Stimulated activated CD8-positive, alpha-beta memory T cell treated with anti-CD3 and anti-CD28 coated beads, Interleukin-15, amount 100 ng/mL, for 1 hour (primary cell): ENCODE data around the gene KIRREL3.

Source experiments
- DNase-seq: peaks from one replicate; pipeline ENCODE4 v3.0.0-alpha.2; 2020; ENCODE audit warnings: low read depth

Gene KIRREL3

GRCh38 chr11:126573325-126573978 lies 427.1 kb downstream of the KIRREL3 start:
- DNase-seq, result no peak

- DNase-seq, result no peak
Observed at GRCh38 chr11:126570489-126570888, 430.1 kb downstream of the KIRREL3 start.

- no peak for DNase-seq
Observed at GRCh38 chr11:126567419-126567818, 433.2 kb downstream of the KIRREL3 start.

GRCh38 chr11:126564566-126564965 lies 436.0 kb downstream of the KIRREL3 start:
- DNase-seq, result no peak

DNA sequence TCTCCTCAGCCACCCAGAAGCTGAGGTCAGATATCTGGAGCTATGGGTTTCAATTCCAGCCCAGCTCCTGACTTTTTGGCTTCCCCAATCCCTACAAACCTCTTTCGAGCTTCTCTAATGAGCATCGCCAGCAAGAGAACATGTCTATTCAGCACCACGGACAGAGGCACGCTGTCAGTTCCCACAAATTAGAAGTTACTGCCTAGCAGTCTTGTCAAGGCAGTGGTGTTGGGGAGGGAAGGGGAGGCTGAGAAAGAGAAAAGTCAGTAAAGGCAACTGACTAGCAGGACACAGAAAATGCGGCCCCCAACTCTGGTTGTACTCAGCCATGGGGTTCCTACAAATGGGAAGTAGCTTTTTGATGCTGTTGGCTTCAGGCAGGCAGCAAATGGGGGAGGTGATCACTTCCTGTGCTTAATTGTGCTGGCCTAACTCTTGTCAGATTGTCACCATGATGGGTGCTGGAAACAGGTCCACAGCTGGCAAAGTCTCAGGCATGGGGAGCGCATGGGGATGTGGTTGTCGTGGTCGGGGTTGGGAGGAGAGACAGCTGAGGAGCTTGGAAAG lies 439.2 kb downstream of the KIRREL3 start:
- DNase-seq, result no peak

- no peak for DNase-seq
Observed at GRCh38 chr11:126560221-126560620, 440.3 kb downstream of the KIRREL3 start.

DNA sequence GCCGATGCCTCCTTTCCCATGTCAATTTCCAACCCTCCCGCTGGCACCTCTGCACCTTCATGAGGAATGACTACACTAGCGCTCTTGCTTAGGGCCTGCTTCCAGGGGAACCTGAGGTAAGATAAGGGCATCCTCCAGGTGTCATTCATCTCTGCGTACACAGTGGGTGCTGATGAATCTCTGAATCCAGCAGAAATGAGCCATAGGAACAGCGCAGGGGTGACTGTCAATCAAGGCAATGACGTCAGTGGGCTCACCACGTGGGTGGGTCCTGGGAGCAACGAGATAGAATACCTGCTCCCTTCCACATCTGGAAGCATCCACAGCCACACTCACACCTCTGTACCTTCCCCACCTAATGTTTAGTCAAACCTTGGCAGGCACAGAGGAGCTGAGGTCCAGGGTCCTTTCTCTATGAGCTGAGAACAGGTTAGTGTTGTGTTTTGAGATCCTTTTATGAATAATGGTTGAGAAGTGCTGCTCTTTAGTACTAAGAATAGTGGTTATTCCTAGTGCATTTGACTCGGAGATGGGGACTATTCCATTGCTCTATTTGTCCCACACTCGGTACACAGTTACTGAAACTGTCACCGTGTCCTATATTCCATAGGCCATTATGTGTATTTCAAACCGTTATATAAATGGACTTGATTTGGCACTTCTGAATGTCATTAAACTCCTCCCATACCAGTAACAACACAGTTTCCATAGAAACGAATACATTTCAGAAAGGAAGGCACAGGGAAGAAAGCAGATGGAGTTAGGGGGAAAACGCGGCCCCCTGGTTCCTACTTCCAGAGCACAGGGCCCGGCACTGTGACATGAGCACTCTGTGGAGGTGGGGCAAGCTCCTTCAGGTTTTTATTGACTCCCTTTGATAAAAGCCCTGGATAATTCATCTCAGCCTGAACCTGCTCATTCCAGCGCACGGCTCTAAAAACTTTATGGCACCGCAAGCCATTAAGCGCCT lies 451.7 kb downstream of the KIRREL3 start:
- DNase-seq, result no peak

DNA sequence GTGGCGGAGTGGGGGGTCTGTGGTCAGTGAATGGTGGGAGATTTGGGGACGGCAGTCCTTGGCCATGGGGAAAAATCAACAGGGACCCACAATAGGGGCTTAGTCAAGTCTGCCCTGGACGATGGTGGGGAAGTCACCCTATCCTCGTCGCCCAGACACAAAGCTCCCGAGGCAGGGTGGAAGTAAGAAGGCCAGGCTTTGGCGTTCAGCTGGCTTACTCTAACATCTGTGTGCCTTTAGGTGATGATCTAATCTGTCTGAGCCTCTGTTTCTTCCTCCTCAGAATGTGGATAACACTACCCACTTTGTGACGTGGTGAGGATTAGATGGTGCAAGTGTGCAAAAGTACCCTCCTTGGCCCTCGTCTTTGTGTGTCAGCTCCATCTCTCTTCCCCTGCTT lies 452.9 kb downstream of the KIRREL3 start:
- no peak for DNase-seq

DNA sequence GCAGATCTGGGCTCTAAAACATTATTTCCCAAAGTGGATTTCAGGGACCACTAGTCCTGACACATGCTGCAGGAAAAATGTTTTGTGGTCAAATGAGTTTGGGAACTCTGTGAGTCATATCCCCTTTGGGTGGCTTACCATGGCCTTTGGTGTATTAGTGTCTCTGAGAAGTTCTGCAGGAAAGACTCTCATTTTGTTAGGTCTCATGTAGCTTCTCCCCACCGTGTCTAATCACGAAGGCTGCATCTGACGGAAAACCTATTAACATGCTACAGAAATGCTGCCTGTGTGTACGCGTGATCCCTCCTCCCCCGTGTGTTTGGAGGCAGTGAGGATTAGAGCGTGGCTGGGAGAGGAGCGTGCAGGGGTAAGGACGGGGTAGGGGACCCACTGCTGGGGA lies 453.4 kb downstream of the KIRREL3 start:
- no peak for DNase-seq

DNA sequence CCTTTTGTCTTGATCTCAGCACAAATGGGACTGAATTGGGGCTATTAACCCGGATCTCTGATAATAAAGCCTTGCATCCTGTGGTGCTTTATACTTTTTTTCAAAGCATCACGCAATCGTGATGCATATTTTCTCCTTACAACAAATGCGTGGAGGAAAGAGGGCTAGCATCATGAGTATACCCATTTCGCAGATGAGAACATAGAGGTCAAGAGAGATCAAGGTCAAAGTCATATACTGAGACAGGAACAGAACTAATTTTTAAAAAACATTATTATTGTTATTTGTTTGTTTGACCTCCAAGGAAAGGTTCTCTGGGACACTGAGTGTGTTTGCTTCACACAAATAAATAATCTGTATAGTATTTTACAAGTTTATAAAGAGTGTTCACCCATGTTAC lies 453.9 kb downstream of the KIRREL3 start:
- no peak for DNase-seq

DNA sequence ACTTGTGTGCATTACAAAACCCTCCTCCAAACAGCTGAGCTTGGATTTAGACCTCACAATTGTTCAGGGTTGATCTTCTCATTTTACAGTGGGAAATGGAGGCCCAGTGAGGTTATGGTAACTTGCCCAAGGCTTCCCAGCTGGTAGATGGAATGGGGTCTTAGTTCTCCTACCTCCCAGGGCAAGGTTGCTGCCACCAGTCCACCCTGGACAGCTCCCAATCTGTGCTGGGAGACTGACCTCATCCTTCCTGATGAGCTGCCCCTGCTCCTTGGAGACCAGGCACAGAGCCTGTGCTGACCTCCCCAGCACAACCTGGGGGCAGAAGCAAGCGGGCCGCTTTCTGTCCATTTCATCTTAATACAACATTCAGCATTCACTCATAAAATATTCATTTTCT lies 454.4 kb downstream of the KIRREL3 start:
- no peak for DNase-seq

DNA sequence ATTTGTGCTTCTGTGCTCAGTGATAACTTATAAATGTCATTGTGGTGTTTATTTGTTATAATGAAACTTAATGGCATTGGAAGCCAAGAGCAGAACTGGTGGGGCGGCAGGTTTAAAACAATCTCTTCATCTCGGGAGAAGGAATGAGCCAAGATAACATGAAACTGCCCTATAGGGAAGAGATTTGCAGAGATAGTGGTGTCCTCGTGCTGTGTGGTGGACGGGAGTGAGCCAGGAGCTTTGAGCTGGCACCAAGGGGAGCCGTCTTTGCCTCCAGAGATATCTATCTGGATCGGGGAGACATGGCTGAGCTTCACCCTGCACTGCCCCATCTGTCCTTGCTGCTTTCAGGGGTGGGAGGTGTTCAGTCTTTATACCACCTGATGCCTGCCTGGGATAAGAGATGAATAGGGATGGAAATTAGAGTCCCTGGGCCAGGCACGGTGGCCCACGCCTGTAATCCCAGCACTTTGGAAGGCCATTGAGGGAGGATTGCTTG lies 455.5 kb downstream of the KIRREL3 start:
- DNase-seq, result no peak

GRCh38 chr11:126544108-126545056 lies 456.2 kb downstream of the KIRREL3 start:
- no peak for DNase-seq

DNA sequence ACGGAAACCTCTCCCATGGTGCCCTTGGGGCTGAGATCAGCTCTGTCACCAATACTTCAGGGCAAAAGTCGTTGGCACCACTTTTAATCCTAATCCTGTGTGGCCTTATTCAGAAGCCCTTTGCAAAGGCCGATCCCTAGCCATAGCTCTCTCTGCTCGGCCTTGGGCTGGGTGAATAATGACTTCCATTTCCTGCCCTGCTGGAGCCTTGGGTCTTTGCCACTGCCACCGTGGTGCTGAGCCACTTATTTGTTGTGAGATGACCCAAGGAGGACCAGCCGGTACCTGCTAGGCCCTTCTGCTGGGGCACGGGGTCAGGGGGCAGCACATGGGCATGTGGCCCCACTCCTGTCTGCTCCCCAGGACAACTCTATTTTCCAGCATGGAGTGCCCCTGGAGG lies 456.9 kb downstream of the KIRREL3 start:
- DNase-seq, result no peak

- no peak for DNase-seq
Observed at GRCh38 chr11:126542334-126543015, 458.1 kb downstream of the KIRREL3 start.

GRCh38 chr11:126538071-126538470 lies 462.5 kb downstream of the KIRREL3 start:
- DNase-seq, result no peak

DNA sequence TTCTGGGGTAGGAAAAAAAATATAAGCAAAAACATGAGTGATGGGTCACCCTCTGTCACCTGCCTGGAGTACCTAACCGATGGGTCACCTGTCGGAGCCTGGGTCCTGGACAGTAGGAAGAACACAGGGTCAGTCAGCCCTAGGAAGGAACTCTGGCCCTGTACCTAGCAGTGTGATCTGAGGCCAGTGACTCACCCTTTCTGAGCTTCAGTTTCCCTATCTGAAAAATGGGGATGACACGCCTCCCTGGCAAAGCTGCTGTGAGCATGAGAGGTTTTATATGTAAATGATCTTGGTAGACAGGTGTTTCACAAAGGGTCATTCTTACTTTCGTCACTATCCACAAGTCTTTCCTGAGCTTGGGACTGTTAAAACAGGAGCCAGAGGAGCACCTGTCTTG lies 463.1 kb downstream of the KIRREL3 start:
- DNase-seq, result no peak

GRCh38 chr11:126534141-126534805 lies 466.3 kb downstream of the KIRREL3 start:
- no peak for DNase-seq

GRCh38 chr11:126533560-126533959 lies 467.0 kb downstream of the KIRREL3 start:
- DNase-seq, result no peak

DNA sequence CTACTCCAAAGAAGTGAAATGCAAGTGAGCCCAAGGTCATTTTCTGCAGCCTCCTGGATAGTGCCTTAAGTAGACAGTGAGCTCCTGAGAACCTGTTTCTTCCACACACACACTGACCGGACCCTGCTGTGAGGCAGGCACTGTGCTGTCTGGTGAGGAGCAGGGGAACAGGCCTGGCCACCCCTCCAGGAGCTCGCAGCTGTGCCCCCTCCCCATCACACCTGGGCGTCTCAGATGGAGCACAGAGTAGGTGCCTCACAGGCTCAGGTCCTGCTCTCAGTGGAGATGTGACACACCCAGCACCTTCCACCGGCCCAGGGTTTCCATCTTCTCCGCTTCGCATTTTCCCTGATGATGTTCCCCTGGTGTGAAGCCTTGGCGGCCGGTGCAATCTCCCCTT lies 470.2 kb downstream of the KIRREL3 start:
- no peak for DNase-seq

GRCh38 chr11:126529037-126529436 lies 471.5 kb downstream of the KIRREL3 start:
- DNase-seq, result no peak
